Measurements from ENCODE around the gene SCN2B.

GRCh38 chr11:118143661-118144185, 32.7 kb downstream of the SCN2B start:
- TF ChIP-seq POLR2A (IDR thresholded peaks at IDR 0.05) (no peak), CTCF (IDR thresholded peaks at IDR 0.05) (no peak)

Measured in vagina (tissue), 2 donors.